Astrocyte (in vitro differentiated cells and primary cell): Measurements from ENCODE around the gene KANSL1L. TPM values are rescaled to one million over a fixed set of nuclear protein-coding genes. Genes with fewer than 3 reads are reported as not detected.

ENCODE experiments used
- DNase-seq: peaks from one replicate; pipeline ENCODE4 v3.0.0-alpha.2; 2010; ENCODE audit warnings: low read depth
- FAIRE-seq: peaks from 2 replicates; lab custom pipeline; 2011; peaks lifted over from hg19 to GRCh38; lab: Jason Lieb, UNC
- H2AFZ ChIP-seq: 2 replicates; pipeline ENCODE4 v1.6.0; 2012; ENCODE audit warnings: low read depth, low read length, inconsistent platforms
- H3K27ac ChIP-seq: 2 replicates; pipeline ENCODE4 v1.5.1; 2011; ENCODE audit warnings: low read depth, low read length, inconsistent platforms
- H3K27me3 ChIP-seq: 2 replicates; pipeline ENCODE4 v1.6.0; 2011; ENCODE audit warnings: low read length, inconsistent platforms; ENCODE audit not compliant: insufficient read depth
- H3K36me3 ChIP-seq: 2 replicates; pipeline ENCODE4 v1.5.1; 2011; ENCODE audit warnings: low read length, inconsistent platforms; ENCODE audit not compliant: insufficient read depth
- H3K4me1 ChIP-seq: 2 replicates; pipeline ENCODE4 v1.5.1; 2011; ENCODE audit warnings: low read length, inconsistent platforms; ENCODE audit not compliant: insufficient read depth
- H3K4me2 ChIP-seq: 2 replicates; pipeline ENCODE4 v1.6.0; 2012; ENCODE audit warnings: low read length, inconsistent platforms
- H3K4me3 ChIP-seq: 2 replicates; pipeline ENCODE4 v1.5.1; 2011; ENCODE audit warnings: low read depth, mild to moderate bottlenecking, low read length, inconsistent platforms; ENCODE audit not compliant: insufficient read depth
- H3K79me2 ChIP-seq: 2 replicates; pipeline ENCODE4 v1.6.0; 2012; ENCODE audit warnings: mild to moderate bottlenecking, low read length, inconsistent platforms; ENCODE audit not compliant: insufficient read depth
- H3K9ac ChIP-seq: 2 replicates; pipeline ENCODE4 v1.6.0; 2012; ENCODE audit warnings: mild to moderate bottlenecking, low read length, inconsistent platforms
- H3K9me3 ChIP-seq: 2 replicates; pipeline ENCODE4 v1.5.1; 2012; ENCODE audit warnings: low read depth, mild to moderate bottlenecking, low read length, inconsistent platforms; ENCODE audit not compliant: insufficient read depth
- H4K20me1 ChIP-seq: 2 replicates; pipeline ENCODE4 v1.6.0; 2012; ENCODE audit warnings: low read length, inconsistent platforms; ENCODE audit not compliant: insufficient read depth
- H3K27ac Mint-ChIP-seq: one replicate; pipeline ENCODE4 v1.8.0; 2021; ENCODE audit warnings: mild to moderate bottlenecking, mixed read lengths; ENCODE audit not compliant: unreplicated experiment
- H3K27me3 Mint-ChIP-seq: one replicate; pipeline ENCODE4 v1.8.0; 2021; ENCODE audit warnings: low read depth, mixed read lengths; ENCODE audit not compliant: unreplicated experiment
- H3K36me3 Mint-ChIP-seq: one replicate; pipeline ENCODE4 v1.8.0; 2021; ENCODE audit warnings: low read depth, mixed read lengths; ENCODE audit not compliant: unreplicated experiment
- H3K4me1 Mint-ChIP-seq: one replicate; pipeline ENCODE4 v1.8.0; 2021; ENCODE audit warnings: low read depth, mixed read lengths; ENCODE audit not compliant: unreplicated experiment
- H3K4me3 Mint-ChIP-seq: one replicate; pipeline ENCODE4 v1.8.0; 2021; ENCODE audit warnings: mild to moderate bottlenecking, moderate library complexity, mixed read lengths; ENCODE audit not compliant: unreplicated experiment
- H3K9me3 Mint-ChIP-seq: one replicate; pipeline ENCODE4 v1.8.0; 2021; ENCODE audit warnings: mild to moderate bottlenecking, mixed read lengths; ENCODE audit not compliant: unreplicated experiment
- EZH2 ChIP-seq: IDR thresholded peaks from 2 replicates; pipeline ENCODE4 v1.6.1; 2012; ENCODE audit warnings: mild to moderate bottlenecking, low read length, inconsistent platforms; ENCODE audit not compliant: insufficient read depth
- total RNA-seq: library from RNA; stranded (reverse); gene quantifications from 2 replicates; pipeline ENCODE4 v1.2.1, GENCODE V29; 2021
- TF ChIP-seq, protein P1 (sequence below): IDR thresholded peaks from 2 replicates; pipeline ENCODE4 v1.5.1; 2011; ENCODE audit warnings: low read depth, mild to moderate bottlenecking, inconsistent platforms, low read length, moderate library complexity; ENCODE audit not compliant: insufficient read depth

The KANSL1L gene
- total RNA-seq, 1 donor from 2014 or later: 7.5 TPM

DNA sequence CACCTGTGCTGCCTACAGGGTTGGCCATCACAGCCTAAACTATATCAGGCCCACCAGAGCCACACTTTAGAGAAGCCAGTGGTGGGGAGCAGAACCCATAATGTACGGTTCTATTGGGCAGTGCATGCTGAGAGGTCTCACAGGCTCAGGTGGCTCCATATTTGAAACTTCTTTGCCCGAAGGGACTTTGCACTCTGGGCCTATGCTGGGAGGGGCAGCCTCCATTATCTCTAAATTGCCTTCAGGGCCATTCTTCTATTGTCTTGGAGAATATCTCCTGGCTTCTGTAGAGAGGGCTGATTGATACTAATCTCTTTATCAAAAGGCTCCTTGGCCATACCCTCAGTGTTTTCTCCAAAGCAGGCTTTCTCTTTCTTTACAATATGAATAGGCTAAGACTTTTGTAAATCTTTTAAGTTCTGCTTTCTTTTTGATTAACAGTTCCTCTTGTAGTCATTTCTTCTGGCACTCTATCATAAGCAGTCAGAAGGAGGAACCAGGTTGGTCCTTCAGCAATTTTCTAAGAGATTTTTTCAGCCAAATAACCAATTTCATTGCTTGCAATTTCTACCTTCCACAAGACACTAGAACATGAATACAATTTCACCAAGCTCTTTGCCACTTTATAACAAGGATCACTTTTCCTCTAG is 124.2 kb downstream of the KANSL1L start:
- no peaks in the 10 kb centered on the region for H3K4me1 ChIP-seq
- H3K79me2 ChIP-seq: no peaks in the 10 kb centered on the region
- DNase-seq (no peak), FAIRE-seq (no peak)
- no peaks in the 10 kb centered on the region for H3K36me3 ChIP-seq
- H3K4me2 ChIP-seq: no peak overlapping the region
- no peak overlapping the region for H3K4me3 ChIP-seq
- H3K9ac ChIP-seq: no peak overlapping the region
- Mint-ChIP-seq H3K4me3 (no peak overlapping the region), H3K36me3 (peaks cover 2% of the 10 kb centered on the region), H3K27ac (no peak overlapping the region), H3K9me3 (peaks cover 3% of the 10 kb centered on the region), H3K4me1 (no peaks in the 10 kb centered on the region), H3K27me3 (no peaks in the 10 kb centered on the region)
- no peak overlapping the region for H3K27ac ChIP-seq
- no peaks in the 10 kb centered on the region for H4K20me1 ChIP-seq
- no peaks in the 10 kb centered on the region for H3K27me3 ChIP-seq
- TF ChIP-seq, protein P1, sequence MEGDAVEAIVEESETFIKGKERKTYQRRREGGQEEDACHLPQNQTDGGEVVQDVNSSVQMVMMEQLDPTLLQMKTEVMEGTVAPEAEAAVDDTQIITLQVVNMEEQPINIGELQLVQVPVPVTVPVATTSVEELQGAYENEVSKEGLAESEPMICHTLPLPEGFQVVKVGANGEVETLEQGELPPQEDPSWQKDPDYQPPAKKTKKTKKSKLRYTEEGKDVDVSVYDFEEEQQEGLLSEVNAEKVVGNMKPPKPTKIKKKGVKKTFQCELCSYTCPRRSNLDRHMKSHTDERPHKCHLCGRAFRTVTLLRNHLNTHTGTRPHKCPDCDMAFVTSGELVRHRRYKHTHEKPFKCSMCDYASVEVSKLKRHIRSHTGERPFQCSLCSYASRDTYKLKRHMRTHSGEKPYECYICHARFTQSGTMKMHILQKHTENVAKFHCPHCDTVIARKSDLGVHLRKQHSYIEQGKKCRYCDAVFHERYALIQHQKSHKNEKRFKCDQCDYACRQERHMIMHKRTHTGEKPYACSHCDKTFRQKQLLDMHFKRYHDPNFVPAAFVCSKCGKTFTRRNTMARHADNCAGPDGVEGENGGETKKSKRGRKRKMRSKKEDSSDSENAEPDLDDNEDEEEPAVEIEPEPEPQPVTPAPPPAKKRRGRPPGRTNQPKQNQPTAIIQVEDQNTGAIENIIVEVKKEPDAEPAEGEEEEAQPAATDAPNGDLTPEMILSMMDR: no peak
- no peak for TF ChIP-seq EZH2
- H3K9me3 ChIP-seq: no peaks in the 10 kb centered on the region
- H2AFZ ChIP-seq: no peak overlapping the region

DNA sequence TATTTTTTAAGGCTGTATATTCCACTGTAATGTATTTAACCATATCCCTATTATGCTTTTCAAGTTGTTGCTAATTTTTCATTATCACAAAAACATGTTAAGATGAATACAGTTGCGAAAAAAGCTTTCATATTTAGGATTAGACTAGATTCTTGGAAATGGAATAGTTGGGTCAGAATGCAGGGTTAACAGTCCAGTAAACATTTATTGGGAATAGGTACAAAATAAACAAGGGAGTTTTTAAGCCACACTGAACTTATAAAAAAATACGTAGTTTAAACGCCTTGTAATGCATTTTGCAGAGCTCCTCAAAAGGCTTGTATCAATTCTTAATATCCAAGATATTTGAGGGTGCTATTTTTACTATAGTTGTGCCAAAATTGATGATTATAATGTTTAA is 133.1 kb downstream of the KANSL1L start:
- no peaks in the 10 kb centered on the region for H3K4me1 ChIP-seq
- H3K36me3 ChIP-seq: no peaks in the 10 kb centered on the region
- H2AFZ ChIP-seq: no peak overlapping the region
- no peaks in the 10 kb centered on the region for H3K9me3 ChIP-seq
- no peaks in the 10 kb centered on the region for H4K20me1 ChIP-seq
- H3K4me3 ChIP-seq: no peak overlapping the region
- no peak for FAIRE-seq
- no peaks in the 10 kb centered on the region for H3K27me3 ChIP-seq
- no peak overlapping the region for H3K4me3 Mint-ChIP-seq
- H3K4me1 Mint-ChIP-seq: no peaks in the 10 kb centered on the region
- H3K36me3 Mint-ChIP-seq: no peaks in the 10 kb centered on the region
- no peak overlapping the region for H3K4me2 ChIP-seq
- H3K9ac ChIP-seq: no peak overlapping the region
- no peak overlapping the region for H3K27ac Mint-ChIP-seq
- H3K27ac ChIP-seq: no peak overlapping the region
- no peaks in the 10 kb centered on the region for H3K9me3 Mint-ChIP-seq
- DNase-seq: no peak
- no peaks in the 10 kb centered on the region for H3K27me3 Mint-ChIP-seq
- no peaks in the 10 kb centered on the region for H3K79me2 ChIP-seq
- no peak for TF ChIP-seq EZH2
- TF ChIP-seq, protein P1: no peak

DNA sequence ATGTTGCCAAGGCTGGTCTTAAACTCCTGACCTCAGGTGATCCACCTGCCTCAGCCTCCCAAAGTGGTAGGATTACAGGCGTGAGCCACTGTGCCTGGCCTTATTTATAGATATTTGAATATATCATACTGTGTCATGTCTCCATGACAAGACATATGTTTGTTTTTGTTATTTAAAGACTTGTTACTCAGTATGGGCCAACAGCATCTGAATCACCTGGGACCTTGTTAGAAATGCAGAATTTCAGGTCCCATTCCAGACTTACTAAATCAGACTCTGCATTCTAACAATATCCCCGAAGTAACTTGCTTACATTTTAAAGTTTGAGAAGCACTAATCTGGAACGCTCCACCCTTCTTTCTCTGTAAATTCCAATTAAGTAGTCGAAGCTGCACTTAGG is 135.5 kb downstream of the KANSL1L start:
- Histone ChIP-seq H3K27ac (no peak overlapping the region), H3K4me1 (no peaks in the 10 kb centered on the region), H3K4me3 (no peak overlapping the region), H3K9me3 (no peaks in the 10 kb centered on the region), H4K20me1 (no peaks in the 10 kb centered on the region), H3K4me2 (no peak overlapping the region), H3K79me2 (no peaks in the 10 kb centered on the region), H3K27me3 (no peaks in the 10 kb centered on the region), H3K36me3 (no peaks in the 10 kb centered on the region), H2AFZ (no peak overlapping the region), H3K9ac (no peak overlapping the region)
- H3K27ac Mint-ChIP-seq: no peak overlapping the region
- H3K27me3 Mint-ChIP-seq: no peaks in the 10 kb centered on the region
- no peaks in the 10 kb centered on the region for H3K36me3 Mint-ChIP-seq
- H3K4me3 Mint-ChIP-seq: no peak overlapping the region
- DNase-seq (no peak), FAIRE-seq (no peak)
- H3K9me3 Mint-ChIP-seq: no peaks in the 10 kb centered on the region
- no peaks in the 10 kb centered on the region for H3K4me1 Mint-ChIP-seq
- TF ChIP-seq, protein P1: no peak
- no peak for TF ChIP-seq EZH2
